Parathyroid adenoma (tissue), 2 donors: ENCODE results near the gene TRPT1.

ENCODE experiments used
- H2AFZ ChIP-seq: fragments of 300-600 bp; sonication (generic); one replicate; pipeline ENCODE4 v1.7.0; 2017; ENCODE audit warnings: antibody characterized with exemption, mild to moderate bottlenecking
- H3K27ac ChIP-seq: fragments of 300-600 bp; sonication (generic); one replicate; pipeline ENCODE4 v1.7.0; 2017
- H3K27me3 ChIP-seq: fragments of 300-600 bp; sonication (generic); one replicate; pipeline ENCODE4 v1.7.0; 2017; ENCODE audit warnings: low read length; ENCODE audit not compliant: control insufficient read depth, insufficient read depth
- H3K36me3 ChIP-seq: fragments of 300-600 bp; sonication (generic); one replicate; pipeline ENCODE4 v1.7.0; 2017; ENCODE audit warnings: low read length; ENCODE audit not compliant: control insufficient read depth, insufficient read depth
- H3K4me1 ChIP-seq: fragments of 300-600 bp; sonication (generic); one replicate; pipeline ENCODE4 v1.7.0; 2017; ENCODE audit warnings: control low read depth
- H3K4me2 ChIP-seq: fragments of 300-600 bp; sonication (generic); one replicate; pipeline ENCODE4 v1.7.0; 2017; ENCODE audit warnings: low read length
- H3K4me3 ChIP-seq: fragments of 300-600 bp; sonication (generic); one replicate; pipeline ENCODE4 v1.7.0; 2017; ENCODE audit warnings: low read depth, low read length
- H3K79me2 ChIP-seq: fragments of 300-600 bp; sonication (generic); one replicate; pipeline ENCODE4 v1.7.0; 2017; ENCODE audit warnings: control low read depth
- H3K9ac ChIP-seq: fragments of 300-600 bp; sonication (generic); one replicate; pipeline ENCODE4 v1.7.0; 2017; ENCODE audit warnings: mild to moderate bottlenecking
- H3K9me3 ChIP-seq: fragments of 300-600 bp; sonication (generic); one replicate; pipeline ENCODE4 v1.7.0; 2017; ENCODE audit warnings: low read length; ENCODE audit not compliant: control insufficient read depth
- TF ChIP-seq, protein P1 (sequence below): fragments of 300-600 bp; sonication (generic); IDR thresholded peaks from one replicate; pipeline ENCODE4 v1.7.0; 2017; ENCODE audit warnings: antibody characterized with exemption, mild to moderate bottlenecking
- donor health status: primary hyperparathyroidism.

Gene TRPT1

DNA sequence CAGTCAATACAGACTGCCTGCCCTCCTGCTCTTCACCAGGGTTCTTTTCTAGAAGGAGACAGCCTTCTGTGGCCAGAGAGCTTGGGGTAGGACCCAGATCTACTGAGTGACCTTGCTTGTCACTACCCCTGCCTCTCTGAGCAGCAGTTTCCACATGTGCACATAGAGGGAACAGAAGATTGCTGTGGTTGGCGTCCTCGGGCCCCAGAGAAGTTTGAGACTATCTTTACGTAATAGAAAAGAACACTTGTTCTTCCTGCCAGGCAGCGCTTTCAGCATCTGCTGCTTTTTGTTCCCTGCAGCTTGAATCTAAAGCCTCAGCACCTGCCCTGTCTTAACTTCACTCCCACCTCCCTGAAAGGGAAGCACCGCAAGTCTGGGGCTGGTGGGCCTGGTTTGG lies 13.0 kb upstream of the TRPT1 start:
- Histone ChIP-seq H3K27me3 (no peaks in the 10 kb centered on the region), H3K4me3 (no peak overlapping the region), H3K27ac (no peak overlapping the region), H3K4me1 (peaks cover 12% of the 10 kb centered on the region), H3K79me2 (no peaks in the 10 kb centered on the region), H3K9me3 (no peaks in the 10 kb centered on the region), H3K36me3 (no peaks in the 10 kb centered on the region), H2AFZ (no peak overlapping the region), H3K4me2 (no peak overlapping the region), H3K9ac (no peak overlapping the region)
- TF ChIP-seq, protein P1, sequence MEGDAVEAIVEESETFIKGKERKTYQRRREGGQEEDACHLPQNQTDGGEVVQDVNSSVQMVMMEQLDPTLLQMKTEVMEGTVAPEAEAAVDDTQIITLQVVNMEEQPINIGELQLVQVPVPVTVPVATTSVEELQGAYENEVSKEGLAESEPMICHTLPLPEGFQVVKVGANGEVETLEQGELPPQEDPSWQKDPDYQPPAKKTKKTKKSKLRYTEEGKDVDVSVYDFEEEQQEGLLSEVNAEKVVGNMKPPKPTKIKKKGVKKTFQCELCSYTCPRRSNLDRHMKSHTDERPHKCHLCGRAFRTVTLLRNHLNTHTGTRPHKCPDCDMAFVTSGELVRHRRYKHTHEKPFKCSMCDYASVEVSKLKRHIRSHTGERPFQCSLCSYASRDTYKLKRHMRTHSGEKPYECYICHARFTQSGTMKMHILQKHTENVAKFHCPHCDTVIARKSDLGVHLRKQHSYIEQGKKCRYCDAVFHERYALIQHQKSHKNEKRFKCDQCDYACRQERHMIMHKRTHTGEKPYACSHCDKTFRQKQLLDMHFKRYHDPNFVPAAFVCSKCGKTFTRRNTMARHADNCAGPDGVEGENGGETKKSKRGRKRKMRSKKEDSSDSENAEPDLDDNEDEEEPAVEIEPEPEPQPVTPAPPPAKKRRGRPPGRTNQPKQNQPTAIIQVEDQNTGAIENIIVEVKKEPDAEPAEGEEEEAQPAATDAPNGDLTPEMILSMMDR, result no peak

DNA sequence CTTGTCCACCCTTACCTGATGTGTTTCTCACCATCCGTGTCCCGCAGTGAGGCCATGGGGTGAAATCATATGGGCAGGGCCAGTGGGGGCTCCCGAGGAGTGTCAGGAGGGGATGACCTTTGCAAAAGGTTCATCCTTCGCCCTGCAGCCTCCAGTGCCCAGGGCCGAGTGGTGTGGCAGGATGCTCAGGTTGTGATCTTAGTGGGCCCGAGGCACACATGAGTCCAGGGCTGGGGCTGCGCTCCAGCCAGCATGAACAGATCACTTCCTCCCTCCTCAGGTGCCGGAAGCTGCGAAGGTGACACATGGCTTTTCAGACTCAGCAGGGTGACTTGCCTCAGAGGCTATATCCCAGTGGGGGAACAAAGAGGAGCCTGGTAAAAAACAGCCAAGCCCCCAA lies 12.1 kb upstream of the TRPT1 start:
- Histone ChIP-seq H3K4me1 (peaks cover 12% of the 10 kb centered on the region), H3K79me2 (no peaks in the 10 kb centered on the region), H3K9me3 (no peaks in the 10 kb centered on the region), H3K27me3 (no peaks in the 10 kb centered on the region), H3K4me2 (peak overlapping the region; percentile 33), H3K9ac (no peak overlapping the region), H2AFZ (no peak overlapping the region), H3K36me3 (no peaks in the 10 kb centered on the region), H3K27ac (peak overlapping the region; percentile 39), H3K4me3 (peak overlapping the region; percentile 22)
- TF ChIP-seq, protein P1, result no peak

DNA sequence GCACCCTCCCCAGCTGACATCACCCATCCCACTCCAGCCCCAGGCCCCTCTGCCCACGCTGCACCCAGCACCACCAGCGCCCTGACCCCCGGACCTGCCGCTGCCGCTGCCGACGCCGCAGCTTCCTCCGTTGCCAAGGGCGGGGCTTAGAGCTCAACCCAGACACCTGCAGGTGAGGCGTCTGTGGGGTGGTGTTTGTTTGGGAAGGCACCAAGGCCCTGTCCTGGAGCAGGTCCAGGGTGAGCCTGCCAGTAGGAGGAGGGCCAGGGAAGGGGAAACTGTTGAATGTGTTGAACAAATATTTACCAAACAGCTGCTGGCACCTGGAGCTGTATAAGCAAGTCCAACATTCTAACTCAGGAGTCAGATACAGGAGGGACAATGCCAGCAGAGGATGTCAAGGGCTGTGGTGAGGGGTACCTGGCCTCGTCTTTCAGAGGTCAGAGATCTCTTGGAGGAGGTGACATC lies 11.5 kb upstream of the TRPT1 start:
- no peak overlapping the region for H2AFZ ChIP-seq
- peak overlapping the region; percentile 33 for H3K4me2 ChIP-seq
- H3K27me3 ChIP-seq, result no peaks in the 10 kb centered on the region
- H3K79me2 ChIP-seq, result no peaks in the 10 kb centered on the region
- no peaks in the 10 kb centered on the region for H3K36me3 ChIP-seq
- TF ChIP-seq, protein P1, result no peak
- H3K4me1 ChIP-seq, result peaks cover 10% of the 10 kb centered on the region
- no peaks in the 10 kb centered on the region for H3K9me3 ChIP-seq
- H3K9ac ChIP-seq, result no peak overlapping the region
- peak overlapping the region; percentile 39 for H3K27ac ChIP-seq
- H3K4me3 ChIP-seq, result peak overlapping the region; percentile 22

DNA sequence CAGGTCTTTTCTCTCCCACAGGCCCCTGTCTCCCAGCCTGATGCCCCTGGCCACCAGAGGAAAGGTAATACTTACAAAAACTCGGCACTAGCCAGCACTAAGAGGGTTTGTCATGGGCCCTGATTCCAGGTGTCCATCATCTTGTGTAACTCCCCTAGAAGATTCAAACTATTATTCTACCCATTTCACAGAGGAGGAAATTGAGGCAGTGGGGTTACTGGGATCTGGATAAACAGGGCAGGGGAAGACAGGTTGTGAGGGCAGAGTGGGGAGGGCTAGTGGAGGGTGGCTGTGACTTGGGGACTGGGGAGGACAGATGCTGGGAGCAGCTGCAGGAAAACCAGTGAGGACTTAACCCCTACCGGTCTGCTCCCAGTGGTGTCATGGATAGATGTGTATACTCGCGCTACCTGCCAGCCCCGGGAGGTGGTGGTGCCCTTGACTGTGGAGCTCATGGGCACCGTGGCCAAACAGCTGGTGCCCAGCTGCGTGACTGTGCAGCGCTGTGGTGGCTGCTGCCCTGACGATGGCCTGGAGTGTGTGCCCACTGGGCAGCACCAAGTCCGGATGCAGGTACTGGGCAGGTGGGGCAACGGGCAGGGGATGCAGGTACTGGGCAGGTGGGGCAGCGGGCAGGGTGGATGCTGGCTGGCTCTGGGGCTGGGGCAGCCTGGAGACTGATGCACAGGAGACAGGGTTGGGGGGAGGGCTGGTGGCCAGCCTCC lies 9.6 kb upstream of the TRPT1 start:
- no peaks in the 10 kb centered on the region for H3K9me3 ChIP-seq
- H3K4me2 ChIP-seq, result peak overlapping the region; percentile 73
- no peaks in the 10 kb centered on the region for H3K27me3 ChIP-seq
- H3K9ac ChIP-seq, result no peak overlapping the region
- H3K4me1 ChIP-seq, result peaks cover 9% of the 10 kb centered on the region
- TF ChIP-seq, protein P1, result no peak
- no peak overlapping the region for H2AFZ ChIP-seq
- H3K36me3 ChIP-seq, result no peaks in the 10 kb centered on the region
- peak overlapping the region; percentile 57 for H3K4me3 ChIP-seq
- H3K27ac ChIP-seq, result peak overlapping the region; percentile 36
- no peaks in the 10 kb centered on the region for H3K79me2 ChIP-seq
